Vein endothelial cell (primary cell): Measurements from ENCODE around the gene CYP2S1. TPM values are rescaled to one million over a fixed set of nuclear protein-coding genes. Genes with fewer than 3 reads are reported as not detected.

Source experiments
- total RNA-seq: library from RNA; depleted of rRNA; stranded (reverse); fragments of >200 nt; gene quantifications from 2 replicates; pipeline ENCODE4 v1.2.3, GENCODE V29; 2012

The CYP2S1 gene, protein sequence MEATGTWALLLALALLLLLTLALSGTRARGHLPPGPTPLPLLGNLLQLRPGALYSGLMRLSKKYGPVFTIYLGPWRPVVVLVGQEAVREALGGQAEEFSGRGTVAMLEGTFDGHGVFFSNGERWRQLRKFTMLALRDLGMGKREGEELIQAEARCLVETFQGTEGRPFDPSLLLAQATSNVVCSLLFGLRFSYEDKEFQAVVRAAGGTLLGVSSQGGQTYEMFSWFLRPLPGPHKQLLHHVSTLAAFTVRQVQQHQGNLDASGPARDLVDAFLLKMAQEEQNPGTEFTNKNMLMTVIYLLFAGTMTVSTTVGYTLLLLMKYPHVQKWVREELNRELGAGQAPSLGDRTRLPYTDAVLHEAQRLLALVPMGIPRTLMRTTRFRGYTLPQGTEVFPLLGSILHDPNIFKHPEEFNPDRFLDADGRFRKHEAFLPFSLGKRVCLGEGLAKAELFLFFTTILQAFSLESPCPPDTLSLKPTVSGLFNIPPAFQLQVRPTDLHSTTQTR
- 1.2 and 2.0 TPM in 2 replicates for total RNA-seq

DNA sequence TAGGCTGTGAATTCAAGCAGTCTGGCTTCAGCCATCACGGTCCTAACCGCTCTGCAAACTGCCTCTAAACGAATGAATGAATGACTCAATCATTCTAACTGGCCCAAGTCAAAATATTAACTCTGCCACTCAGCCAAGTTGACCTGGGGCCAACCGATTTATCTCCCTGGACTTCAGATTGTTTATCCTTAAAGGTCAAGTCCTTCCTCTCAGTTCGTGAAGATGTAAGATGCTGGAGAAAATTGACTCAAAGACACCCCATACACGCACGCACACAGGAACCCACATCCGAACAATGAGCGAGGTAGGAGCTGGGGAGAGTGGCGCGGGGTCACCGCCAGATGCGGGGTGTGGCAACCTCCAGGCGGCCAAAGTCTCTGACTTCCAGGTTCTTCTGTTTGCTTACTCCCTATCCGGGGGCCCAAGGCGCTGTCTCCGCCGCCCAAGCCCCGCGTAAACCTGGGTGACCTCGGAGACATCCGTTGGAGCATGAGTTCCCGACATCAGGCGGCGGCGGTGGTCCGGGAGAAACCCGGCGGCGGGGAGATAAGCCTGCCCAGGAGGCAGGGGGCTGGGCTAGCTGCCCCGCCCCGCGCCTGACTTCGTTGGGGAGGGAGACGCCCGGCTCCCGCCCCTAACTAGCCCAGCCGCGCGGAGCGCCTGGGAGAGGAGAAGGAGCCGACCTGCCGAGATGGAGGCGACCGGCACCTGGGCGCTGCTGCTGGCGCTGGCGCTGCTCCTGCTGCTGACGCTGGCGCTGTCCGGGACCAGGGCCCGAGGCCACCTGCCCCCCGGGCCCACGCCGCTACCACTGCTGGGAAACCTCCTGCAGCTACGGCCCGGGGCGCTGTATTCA lies at the start of gene CYP2S1:
Gene CYP2S1 (plus strand): TSS at position 646 of the 856 bp plus-strand sequence. CDS start 46 bp downstream, at position 692.

DNA sequence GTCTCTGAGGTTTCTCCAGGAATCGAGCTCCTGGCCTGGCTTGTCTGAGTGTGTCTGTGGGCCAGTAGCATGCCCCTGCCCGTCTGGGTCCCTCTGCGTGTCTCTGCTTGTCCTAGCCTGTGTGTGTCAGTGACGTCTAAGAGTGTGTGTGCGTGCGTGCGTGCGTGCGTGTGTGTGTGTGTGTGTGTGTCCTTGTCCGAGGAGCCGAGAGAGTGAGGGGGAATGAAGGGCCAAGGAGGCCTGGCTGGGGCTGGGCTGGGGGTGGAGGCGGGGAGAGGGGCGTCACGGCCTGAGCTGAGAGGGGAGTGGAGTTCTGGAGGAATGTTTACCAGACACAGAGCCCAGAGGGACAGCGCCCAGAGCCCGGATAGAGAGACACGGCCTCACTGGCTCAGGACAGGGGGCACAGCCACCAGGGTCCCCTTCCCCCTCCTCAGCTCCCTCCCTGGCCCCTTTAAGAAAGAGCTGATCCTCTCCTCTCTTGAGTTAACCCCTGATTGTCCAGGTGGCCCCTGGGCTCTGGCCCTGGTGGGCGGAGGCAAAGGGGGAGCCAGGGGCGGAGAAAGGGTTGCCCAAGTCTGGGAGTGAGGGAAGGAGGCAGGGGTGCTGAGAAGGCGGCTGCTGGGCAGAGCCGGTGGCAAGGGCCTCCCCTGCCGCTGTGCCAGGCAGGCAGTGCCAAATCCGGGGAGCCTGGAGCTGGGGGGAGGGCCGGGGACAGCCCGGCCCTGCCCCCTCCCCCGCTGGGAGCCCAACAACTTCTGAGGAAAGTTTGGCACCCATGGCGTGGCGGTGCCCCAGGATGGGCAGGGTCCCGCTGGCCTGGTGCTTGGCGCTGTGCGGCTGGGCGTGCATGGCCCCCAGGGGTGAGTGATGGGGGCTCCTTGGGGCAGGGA lies 25.8 kb downstream of the CYP2S1 start, which contains the start of gene AXL:
Gene AXL (plus strand): TSS at position 609 of the 893 bp plus-strand sequence. CDS start 170 bp downstream, at position 779.

Other genes with a start within 250 kb of the CYP2S1 start
- gene CYP2B6, start 201.9 kb upstream of the CYP2S1 start, total RNA-seq = not detected in 2 replicates
- gene CYP2A13, start 104.8 kb upstream of the CYP2S1 start, total RNA-seq = not detected in 2 replicates
- not detected in 2 replicates for gene CYP2F1, start 78.8 kb upstream of the CYP2S1 start, total RNA-seq
- gene AXL, start 26.0 kb downstream of the CYP2S1 start, total RNA-seq = 220 and 319 TPM in 2 replicates
- 160 and 163 TPM in 2 replicates for gene HNRNPUL1, start 71.2 kb downstream of the CYP2S1 start, total RNA-seq
- 13.4 and 15.4 TPM in 2 replicates for gene CCDC97, start 117.0 kb downstream of the CYP2S1 start, total RNA-seq
- gene TGFB1, start 160.7 kb downstream of the CYP2S1 start, total RNA-seq = 37.7 and 72.5 TPM in 2 replicates
- gene B9D2, start 170.9 kb downstream of the CYP2S1 start, total RNA-seq = 7.8 and 8.2 TPM in 2 replicates
- gene TMEM91, start 183.3 kb downstream of the CYP2S1 start, total RNA-seq = 8.6 and 12.4 TPM in 2 replicates
- 19.6 and 21.9 TPM in 2 replicates for gene EXOSC5, start 204.1 kb downstream of the CYP2S1 start, total RNA-seq
- 29.0 and 68.3 TPM in 2 replicates for gene BCKDHA, start 204.6 kb downstream of the CYP2S1 start, total RNA-seq
- 5.1 and 5.9 TPM in 2 replicates for gene B3GNT8, start 234.2 kb downstream of the CYP2S1 start, total RNA-seq
- 48.1 and 52.3 TPM in 2 replicates for gene DMAC2, start 246.7 kb downstream of the CYP2S1 start, total RNA-seq
- not detected in 2 replicates for gene ERICH4, start 249.9 kb downstream of the CYP2S1 start, total RNA-seq